ENCODE data around the gene PAM16.
"Not testable (repeated sequence)": the region's sequence is repeated elsewhere in the genome, so short reads cannot be mapped to it uniquely, and the experiment has no call there.

PAM16 gene

GRCh38 chr16:4344983-4345835, 5.9 kb downstream of the PAM16 start:
- Histone ChIP-seq H4K20me1 (peaks cover 87% of the 10 kb centered on the region), H3K4me2 (no peak overlapping the region), H3K27me3 (no peaks in the 10 kb centered on the region), H3K27ac (no peak overlapping the region), H3K4me1 (peaks cover 27% of the 10 kb centered on the region), H3K4me3 (no peak overlapping the region), H3K9me3 (no peaks in the 10 kb centered on the region), H3K36me3 (peaks cover 80% of the 10 kb centered on the region), H3K9ac (no peak overlapping the region)
- TF ChIP-seq Cebpa-rat (IDR thresholded peaks at IDR 0.05) = no peak

GRCh38 chr16:4344300-4344982, 6.7 kb downstream of the PAM16 start:
- H3K9me3 ChIP-seq, H3K27ac ChIP-seq, H3K27me3 ChIP-seq, H3K9ac ChIP-seq, H3K4me3 ChIP-seq, H3K4me2 ChIP-seq: not testable (repeated sequence)
- peaks cover 27% of the 10 kb centered on the region for H3K4me1 ChIP-seq
- peaks cover 87% of the 10 kb centered on the region for H3K36me3 ChIP-seq
- H4K20me1 ChIP-seq = peaks cover 87% of the 10 kb centered on the region

- Histone ChIP-seq H3K27me3 (no peaks in the 10 kb centered on the region), H3K9ac (no peak overlapping the region), H3K4me3 (no peak overlapping the region), H4K20me1 (peaks cover 87% of the 10 kb centered on the region), H3K4me2 (no peak overlapping the region), H3K27ac (no peak overlapping the region), H3K9me3 (no peaks in the 10 kb centered on the region), H3K36me3 (peaks cover 88% of the 10 kb centered on the region), H3K4me1 (peaks cover 26% of the 10 kb centered on the region)
- TF ChIP-seq Cebpa-rat (IDR thresholded peaks at IDR 0.05) = no peak
Observed at GRCh38 chr16:4342866-4343744, 8.0 kb downstream of the PAM16 start.

- H3K4me3 ChIP-seq = no peak overlapping the region
- peaks cover 89% of the 10 kb centered on the region for H3K36me3 ChIP-seq
- no peaks in the 10 kb centered on the region for H3K9me3 ChIP-seq
- no peak overlapping the region for H3K4me2 ChIP-seq
- TF ChIP-seq Cebpa-rat (IDR thresholded peaks at IDR 0.05) = no peak
- no peaks in the 10 kb centered on the region for H3K27me3 ChIP-seq
- H4K20me1 ChIP-seq = peaks cover 83% of the 10 kb centered on the region
- peaks cover 35% of the 10 kb centered on the region for H3K4me1 ChIP-seq
- H3K27ac ChIP-seq = peak overlapping the region; percentile 26; the same call in 1 of the 2 replicates
- H3K9ac ChIP-seq = peak overlapping the region; percentile 25; the same call in 1 of the 2 replicates
Observed at GRCh38 chr16:4341250-4341649, 9.9 kb downstream of the PAM16 start.

GRCh38 chr16:4340443-4340842, 10.7 kb downstream of the PAM16 start:
- H3K27ac ChIP-seq = peak overlapping the region; percentile 41; the same call in 1 of the 2 replicates
- H3K9me3 ChIP-seq = no peaks in the 10 kb centered on the region

GRCh38 chr16:4339909-4340308, 11.2 kb downstream of the PAM16 start:
- H3K9me3 ChIP-seq = no peaks in the 10 kb centered on the region
- no peak overlapping the region for H3K4me3 ChIP-seq
- peaks cover 89% of the 10 kb centered on the region for H3K36me3 ChIP-seq
- peak overlapping the region; percentile 49 for H3K4me2 ChIP-seq
- peak overlapping the region; percentile 41; the same call in 1 of the 2 replicates for H3K27ac ChIP-seq
- TF ChIP-seq Cebpa-rat (IDR thresholded peaks at IDR 0.05) = no peak
- H4K20me1 ChIP-seq = peaks cover 83% of the 10 kb centered on the region
- peaks cover 41% of the 10 kb centered on the region for H3K4me1 ChIP-seq
- H3K9ac ChIP-seq = peak overlapping the region; percentile 25; the same call in 1 of the 2 replicates
- H3K27me3 ChIP-seq = no peaks in the 10 kb centered on the region

More at GRCh38 chr16:4340443-4340842, 10.7 kb downstream of the PAM16 start:
- Histone ChIP-seq H3K4me1 (peaks cover 36% of the 10 kb centered on the region), H4K20me1 (peaks cover 83% of the 10 kb centered on the region), H3K9ac (0 out of 2 replicates have a peak overlapping the region, but pooled peaks have one; percentile 25), H3K4me3 (no peak overlapping the region), H3K27me3 (no peaks in the 10 kb centered on the region), H3K4me2 (peak overlapping the region; percentile 49), H3K36me3 (peaks cover 89% of the 10 kb centered on the region)
- TF ChIP-seq Cebpa-rat (IDR thresholded peaks at IDR 0.05) = no peak

GRCh38 chr16:4339455-4339854, 11.7 kb downstream of the PAM16 start:
- no peak for TF ChIP-seq Cebpa-rat (IDR thresholded peaks at IDR 0.05)
- Histone ChIP-seq H3K4me2 (peak overlapping the region; percentile 49), H3K4me1 (peaks cover 46% of the 10 kb centered on the region), H4K20me1 (peaks cover 86% of the 10 kb centered on the region), H3K4me3 (no peak overlapping the region), H3K9ac (peak overlapping the region; percentile 25; the same call in 1 of the 2 replicates), H3K27me3 (no peaks in the 10 kb centered on the region), H3K27ac (peak overlapping the region; percentile 41; the same call in 1 of the 2 replicates), H3K36me3 (peaks cover 91% of the 10 kb centered on the region), H3K9me3 (no peaks in the 10 kb centered on the region)

- H4K20me1 ChIP-seq = peaks cover 88% of the 10 kb centered on the region
- no peaks in the 10 kb centered on the region for H3K27me3 ChIP-seq
- no peak overlapping the region for H3K4me3 ChIP-seq
- H3K9me3 ChIP-seq = no peaks in the 10 kb centered on the region
- peak overlapping the region; percentile 19; the same call in 1 of the 2 replicates for H3K27ac ChIP-seq
- H3K9ac ChIP-seq = peak overlapping the region; percentile 36; the same call in 1 of the 2 replicates
- no peak overlapping the region for H3K4me2 ChIP-seq
- no peak for TF ChIP-seq Cebpa-rat (IDR thresholded peaks at IDR 0.05)
- peaks cover 96% of the 10 kb centered on the region for H3K36me3 ChIP-seq
- H3K4me1 ChIP-seq = peaks cover 46% of the 10 kb centered on the region
Observed at GRCh38 chr16:4338712-4339299, 12.3 kb downstream of the PAM16 start.

- H4K20me1 ChIP-seq = peaks cover 88% of the 10 kb centered on the region
- H3K9ac ChIP-seq = peak overlapping the region; percentile 36; the same call in 1 of the 2 replicates
Observed at GRCh38 chr16:4338125-4338582, 13.0 kb downstream of the PAM16 start.

More at GRCh38 chr16:4338125-4338582, 13.0 kb downstream of the PAM16 start:
- no peak for TF ChIP-seq Cebpa-rat (IDR thresholded peaks at IDR 0.05)
- Histone ChIP-seq H3K9me3 (no peaks in the 10 kb centered on the region), H3K4me1 (peaks cover 46% of the 10 kb centered on the region), H3K27me3 (no peaks in the 10 kb centered on the region), H3K4me3 (no peak overlapping the region), H3K27ac (peak overlapping the region; percentile 19), H3K4me2 (no peak overlapping the region), H3K36me3 (peaks cover 96% of the 10 kb centered on the region)
